Stimulated activated CD4-positive, alpha-beta T cell treated with anti-CD3 and anti-CD28 coated beads, Interleukin-12 subunit alpha, Interleukin-12 subunit beta, amount 100 ng/mL, for 4 hours (primary cell): Measurements from ENCODE around the gene CHAC2.
"Not testable (repeated sequence)": the region's sequence is repeated elsewhere in the genome, so short reads cannot be mapped to it uniquely, and the experiment has no call there.

Experiments
- DNase-seq: peaks from one replicate; pipeline ENCODE4 v3.0.0-alpha.2; 2020

CHAC2 gene

DNA sequence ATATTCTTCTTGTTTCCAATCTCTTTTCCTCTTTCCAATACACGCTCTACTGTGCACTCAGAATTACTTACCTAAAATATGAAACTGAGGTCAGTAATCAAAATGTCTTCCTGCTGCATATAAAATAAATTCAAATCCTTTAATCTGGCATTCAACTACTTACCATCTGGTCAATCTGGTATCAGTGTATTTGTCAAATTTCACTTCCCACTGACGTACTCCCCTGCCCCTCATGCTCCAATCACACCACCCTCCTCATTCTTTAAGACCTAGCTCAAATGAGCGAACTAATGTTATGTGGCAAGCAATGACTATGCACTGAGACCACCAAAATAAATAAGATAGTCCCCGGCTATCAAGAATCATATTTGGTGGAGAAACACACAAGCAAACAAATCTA is 12.5 kb downstream of the CHAC2 start:
- DNase-seq: no peak

DNA sequence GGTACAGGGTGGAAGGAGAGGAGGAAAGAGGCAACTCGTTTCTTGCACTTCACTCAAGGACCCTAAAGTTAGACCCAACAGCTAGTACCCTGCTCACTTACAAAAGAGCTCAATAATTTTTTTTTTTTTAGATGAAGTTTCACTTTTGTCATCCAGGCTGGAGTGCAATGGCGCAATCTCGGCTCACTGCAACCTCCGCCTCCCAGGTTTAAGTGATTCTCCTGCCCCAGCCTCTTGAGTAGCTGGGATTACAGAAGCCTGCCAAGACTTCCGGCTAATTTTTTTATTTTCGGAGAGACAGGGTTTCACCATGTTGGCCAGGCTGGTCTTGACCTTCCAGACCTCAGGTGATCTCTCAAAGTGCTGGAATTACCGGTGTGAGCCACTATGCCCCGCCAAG is 15.1 kb downstream of the CHAC2 start:
- no peak for DNase-seq

DNA sequence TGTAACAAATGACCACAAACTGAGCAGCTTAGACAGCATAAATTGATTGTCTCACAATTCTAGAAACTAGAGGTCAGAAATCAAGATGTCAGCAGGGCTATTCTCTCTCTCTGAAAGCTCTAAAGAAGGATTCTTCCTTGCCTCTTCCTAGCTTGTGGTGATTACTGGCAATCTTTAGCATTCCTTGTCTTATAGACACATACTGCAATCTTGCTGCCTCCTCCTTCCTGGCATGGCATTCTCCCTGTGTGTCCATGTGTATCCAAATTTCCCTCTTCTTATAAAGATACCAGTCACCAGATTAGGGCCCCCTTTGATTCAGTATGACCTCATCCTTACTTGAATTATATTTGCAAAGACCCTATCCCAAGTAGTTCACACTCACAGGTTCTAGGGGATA is 16.8 kb downstream of the CHAC2 start:
- no peak for DNase-seq

DNA sequence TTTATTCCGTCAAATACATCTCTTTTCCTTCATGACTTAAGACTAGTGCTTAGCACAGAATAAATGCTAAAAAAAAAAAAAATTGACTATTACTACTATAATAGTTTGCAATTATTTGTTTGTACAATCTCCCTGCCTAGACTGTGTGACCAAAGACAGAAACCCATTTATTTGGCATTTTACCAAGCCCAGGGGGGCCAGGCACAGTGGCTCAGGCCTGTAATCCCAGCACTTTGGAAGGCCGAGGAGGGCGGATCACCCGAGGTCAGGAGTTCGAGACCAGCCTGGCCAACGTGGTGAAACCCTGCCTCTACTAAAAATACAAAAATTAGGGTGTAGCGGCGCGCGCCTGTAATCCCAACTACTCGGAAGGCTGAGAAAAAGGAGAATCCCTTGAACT is 17.8 kb downstream of the CHAC2 start:
- DNase-seq: no peak

DNA sequence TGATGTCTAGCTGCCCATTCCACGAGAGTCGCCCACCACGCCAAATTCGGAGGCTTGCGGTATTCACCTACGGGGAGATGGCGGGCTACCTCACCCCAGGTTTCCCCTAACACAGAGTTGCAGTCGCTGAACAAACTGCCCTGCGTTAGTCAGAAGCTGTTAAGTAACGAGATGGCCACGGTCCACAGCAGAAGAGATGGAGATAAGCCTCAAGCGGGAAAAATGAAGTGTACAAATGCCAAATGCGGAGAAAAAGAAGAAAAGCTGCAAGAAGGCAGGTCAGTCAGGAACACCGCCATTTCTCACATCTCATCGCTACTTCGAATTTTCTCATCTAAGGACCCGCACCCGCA is 18.7 kb downstream of the CHAC2 start:
- peak; percentile 5 for DNase-seq

DNA sequence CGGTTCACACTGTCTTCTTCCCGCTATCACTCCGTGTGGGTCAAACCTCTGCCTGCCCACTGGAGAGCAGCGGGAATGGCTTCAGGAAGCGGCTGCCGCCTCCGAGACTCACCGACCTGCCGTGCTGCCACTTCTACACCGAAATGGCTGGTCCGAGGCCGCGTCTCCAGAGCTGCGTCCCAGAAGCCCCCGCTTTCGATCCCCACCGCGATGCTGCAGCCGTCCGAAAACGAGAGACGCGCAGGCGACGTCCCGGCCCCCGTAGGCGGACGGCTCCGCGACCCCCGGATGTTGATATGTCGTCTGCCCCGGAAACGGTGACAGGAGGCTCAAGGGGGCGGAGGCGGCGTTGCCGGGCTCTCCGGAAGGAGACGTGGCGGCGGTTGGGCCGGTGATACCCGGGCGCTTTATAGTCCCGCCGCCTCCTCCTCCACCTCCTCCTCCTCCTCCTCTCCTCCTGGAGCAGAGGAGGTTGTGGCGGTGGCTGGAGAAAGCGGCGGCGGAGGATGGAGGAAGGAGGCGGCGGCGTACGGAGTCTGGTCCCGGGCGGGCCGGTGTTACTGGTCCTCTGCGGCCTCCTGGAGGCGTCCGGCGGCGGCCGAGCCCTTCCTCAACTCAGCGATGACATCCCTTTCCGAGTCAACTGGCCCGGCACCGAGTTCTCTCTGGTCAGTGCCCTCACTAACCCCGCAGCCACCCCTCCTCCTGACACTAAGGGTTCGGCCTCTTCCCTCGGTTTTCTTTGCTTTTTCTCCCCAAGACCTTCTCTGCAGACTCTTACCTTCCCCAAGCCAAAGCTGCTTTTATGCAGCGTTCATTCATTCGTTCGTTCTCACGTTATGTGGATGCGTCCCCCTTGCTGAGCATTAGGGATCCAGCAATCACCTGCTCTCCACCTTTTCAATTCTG is 19.4 kb downstream of the CHAC2 start, which contains the start of the genes ASB3 and ERLEC1:
Gene ASB3 (minus strand): TSS at position 249 of the 909 bp plus-strand sequence. CDS start 21,381 bp downstream, outside the sequence.
Gene ERLEC1 (plus strand): TSS at position 340 of the 909 bp plus-strand sequence. CDS start 167 bp downstream, at position 507.
- DNase-seq: peak; percentile 79

DNA sequence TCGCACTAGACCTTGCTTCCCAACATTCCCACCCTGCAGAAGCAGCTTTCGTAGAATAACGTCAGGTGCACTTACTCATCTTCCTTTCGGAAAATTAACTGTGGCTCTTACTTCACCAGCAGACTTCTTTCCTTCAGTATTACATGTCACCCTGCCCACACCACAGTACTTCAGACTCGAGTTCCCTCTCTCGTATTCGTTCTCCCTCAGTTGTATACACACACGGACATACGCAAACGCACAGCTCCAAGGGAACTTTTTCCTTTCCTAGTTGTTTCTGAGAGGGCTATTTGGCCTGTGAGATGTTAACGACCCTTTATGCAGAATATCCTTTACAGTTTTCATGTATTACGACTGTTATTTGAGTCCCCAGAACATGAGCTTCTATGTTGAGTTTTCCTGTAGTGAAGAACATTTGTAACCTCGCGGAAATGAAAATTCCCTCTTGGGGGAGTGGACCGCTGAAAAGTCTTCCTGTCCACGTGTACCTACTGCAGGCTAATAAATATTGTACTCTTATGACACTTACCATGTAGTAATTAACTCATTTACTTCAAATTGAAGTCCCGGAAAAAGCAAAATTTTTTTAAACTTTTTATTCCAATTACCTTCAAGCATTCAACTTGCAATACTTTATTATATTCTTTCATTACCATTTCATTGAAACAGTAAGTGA is 20.1 kb downstream of the CHAC2 start:
- no peak for DNase-seq

DNA sequence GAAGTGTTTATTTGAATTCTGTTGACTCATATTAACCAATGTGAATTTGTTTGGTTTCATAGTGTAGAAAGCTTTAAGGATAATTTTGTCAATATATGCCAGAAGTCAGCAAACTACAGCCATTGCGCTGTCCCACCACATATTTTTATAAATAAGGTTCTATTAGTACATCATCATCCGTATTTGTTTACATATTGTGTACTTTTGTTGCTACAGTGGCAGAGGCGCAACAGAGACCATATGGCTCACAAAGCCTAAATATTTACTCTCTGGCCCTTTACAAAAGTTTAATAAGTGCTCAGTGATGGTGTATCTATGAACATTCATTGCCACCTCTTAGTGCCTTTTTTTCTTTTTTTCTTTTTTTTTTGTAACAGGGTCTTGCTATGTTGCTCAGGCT is 25.7 kb downstream of the CHAC2 start:
- DNase-seq: no peak

DNA sequence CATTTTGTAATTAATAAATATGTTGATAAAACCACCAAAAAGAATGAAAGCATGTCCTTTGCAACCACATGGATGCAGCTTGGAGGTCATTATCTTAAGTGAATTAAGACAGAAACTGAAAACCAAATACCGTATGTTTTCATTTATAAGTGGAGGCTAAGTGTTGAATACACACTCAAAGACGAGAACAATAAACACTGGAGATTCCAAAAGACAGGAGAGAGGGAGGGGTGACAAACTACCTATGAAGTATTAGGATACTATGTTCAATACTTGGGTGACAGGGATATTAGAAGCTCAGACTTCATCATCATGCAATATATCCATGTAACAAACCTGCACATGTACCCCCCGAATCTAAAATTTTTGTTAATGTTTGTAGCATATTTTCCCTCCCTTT is 26.2 kb downstream of the CHAC2 start:
- DNase-seq: no peak

DNA sequence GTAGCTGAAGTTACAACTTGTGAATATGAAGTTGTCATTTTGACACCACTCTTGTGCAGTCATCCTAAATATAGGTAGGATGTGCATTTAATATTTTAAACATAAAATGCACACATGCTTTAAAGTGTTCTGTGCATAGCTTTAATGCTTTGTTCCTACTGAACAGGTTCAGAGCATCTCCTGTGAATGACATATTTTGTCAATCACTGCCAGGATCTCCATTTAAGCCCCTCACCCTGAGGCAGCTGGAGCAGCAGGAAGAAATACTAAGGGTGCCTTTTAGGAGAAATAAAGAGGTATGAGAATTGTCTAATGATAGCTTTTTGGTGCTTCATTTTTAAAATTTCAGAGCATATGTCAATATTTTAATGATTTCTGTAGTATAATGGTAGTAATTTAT is 33.9 kb downstream of the CHAC2 start:
- no peak for DNase-seq

DNA sequence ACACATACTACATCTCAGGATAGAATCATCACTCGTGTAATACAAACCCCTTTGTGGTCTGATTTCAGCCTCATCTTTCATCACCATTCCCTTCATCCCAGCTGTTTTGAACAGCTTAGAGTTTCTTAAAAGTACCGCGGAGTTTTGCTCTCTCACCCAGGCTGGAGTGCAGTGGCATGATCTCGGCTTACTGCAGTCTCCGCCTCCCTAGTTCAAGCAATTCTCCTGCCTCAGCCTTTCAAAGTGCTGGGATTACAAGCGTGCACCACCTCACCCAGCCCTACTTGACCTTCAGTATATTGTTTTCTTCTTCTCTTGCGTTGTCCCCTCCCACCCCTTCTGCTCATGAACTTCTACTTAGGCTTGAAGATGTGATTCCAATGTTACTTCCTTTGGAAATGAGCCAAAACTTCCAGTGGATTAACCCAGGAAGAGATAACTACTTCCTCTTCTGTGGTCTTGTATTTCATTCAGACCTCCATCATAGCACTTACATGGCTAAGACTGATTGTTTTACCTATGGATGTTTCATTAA is 35.1 kb downstream of the CHAC2 start:
- no peak for DNase-seq

DNA sequence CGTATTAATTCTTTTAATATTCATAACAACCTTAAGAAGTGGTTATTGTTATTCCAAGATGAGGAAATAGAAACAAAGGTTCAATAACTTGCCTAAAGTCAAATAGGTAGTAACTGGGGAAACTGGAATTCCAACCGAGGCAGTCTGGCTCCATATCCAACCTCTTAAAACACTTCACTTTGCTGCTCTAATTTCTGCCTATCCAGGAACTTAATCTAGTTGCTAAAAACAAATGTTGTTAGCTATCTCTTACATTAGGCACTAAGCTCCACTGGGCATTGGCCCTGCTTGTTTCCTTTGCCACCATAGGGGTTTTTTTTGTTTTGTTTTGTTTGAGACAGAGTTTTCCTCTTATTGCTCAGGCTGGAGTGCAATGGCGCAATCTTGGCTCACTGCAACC is 44.0 kb downstream of the CHAC2 start:
- DNase-seq: no peak

DNA sequence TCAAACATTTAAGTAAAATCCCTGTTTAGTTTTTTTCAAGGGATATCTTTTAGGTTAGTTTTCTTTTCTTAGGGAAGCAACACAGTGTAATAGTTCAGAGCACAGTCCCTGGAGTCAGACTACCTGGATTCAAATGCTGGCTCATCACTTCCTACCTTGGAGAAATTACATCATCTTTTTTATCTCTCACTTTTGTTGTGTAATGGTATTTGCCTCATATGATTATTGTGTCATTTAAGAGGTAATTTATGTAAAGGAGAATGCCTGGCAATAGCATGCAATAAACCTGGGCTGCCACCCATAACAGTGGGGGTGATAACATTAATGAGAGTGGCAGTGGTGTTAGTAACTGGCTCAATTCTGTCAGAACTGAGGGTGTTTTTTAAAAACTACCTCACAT is 45.5 kb downstream of the CHAC2 start:
- DNase-seq: no peak

DNA sequence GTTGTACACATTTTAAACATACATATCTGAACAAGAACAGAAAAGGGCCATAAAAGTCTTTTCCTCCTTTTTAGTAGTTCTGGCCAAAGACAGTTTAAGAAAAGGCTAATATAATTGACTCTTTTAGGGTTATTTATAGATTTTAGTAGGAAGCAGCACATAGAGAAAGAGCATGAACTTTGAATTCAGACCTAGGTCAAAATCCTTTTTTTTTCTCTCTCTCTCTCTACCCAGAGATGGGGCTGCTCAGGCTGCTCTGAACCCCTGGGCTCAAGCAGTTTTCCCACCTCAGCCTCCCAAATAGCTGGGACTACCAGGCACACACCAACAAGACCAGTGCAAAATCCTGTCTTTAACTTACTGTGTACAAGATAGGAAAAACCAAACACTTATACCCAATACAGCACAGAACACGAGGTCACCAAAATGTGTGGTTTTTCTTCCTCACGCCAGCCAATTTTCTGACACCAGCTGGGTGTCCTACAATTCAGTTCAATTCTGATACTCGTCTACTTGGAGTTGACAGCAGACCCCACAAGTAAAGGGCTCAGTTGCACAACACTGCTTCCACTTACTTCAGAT is 51.3 kb downstream of the CHAC2 start:
- no peak for DNase-seq

DNA sequence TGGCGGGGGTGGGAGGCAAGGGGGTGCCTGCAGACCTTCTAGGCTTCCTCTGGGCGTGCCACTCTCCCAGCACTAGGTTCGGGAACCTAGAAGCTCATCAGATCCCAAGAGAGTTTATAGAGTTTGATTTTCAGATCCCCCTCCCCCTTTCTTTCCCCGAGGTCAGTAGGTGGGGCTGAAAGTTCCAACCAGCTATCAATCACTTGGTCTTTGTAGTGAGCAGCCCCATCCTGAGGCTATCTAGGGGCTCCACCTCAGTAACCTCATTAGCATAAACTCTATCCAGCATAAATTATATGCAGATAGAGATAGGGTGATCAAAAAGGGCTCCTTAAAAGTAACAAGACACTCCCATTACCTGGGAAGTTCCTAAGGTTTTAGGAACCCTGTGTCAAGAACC is 52.0 kb downstream of the CHAC2 start:
- DNase-seq: no peak

DNA sequence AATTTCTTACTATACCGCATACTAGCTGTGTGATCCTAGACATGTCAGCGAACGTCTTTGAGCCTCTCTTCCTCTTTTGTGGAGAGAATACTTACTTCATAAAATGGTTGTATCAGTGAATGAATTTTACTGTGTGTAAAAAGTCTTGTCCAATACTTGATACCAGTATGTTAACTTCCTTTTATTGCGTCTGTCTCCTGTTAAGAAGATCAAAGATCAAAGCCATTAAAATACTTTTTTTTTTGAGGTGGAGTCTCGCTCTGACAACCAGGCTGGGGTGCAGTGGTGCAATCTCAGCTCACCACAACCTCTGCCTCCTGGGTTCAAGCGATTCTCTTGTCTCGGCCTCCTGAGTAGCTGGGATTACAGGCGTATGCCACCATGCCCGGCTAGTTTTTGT is 52.4 kb downstream of the CHAC2 start:
- DNase-seq: no peak

DNA sequence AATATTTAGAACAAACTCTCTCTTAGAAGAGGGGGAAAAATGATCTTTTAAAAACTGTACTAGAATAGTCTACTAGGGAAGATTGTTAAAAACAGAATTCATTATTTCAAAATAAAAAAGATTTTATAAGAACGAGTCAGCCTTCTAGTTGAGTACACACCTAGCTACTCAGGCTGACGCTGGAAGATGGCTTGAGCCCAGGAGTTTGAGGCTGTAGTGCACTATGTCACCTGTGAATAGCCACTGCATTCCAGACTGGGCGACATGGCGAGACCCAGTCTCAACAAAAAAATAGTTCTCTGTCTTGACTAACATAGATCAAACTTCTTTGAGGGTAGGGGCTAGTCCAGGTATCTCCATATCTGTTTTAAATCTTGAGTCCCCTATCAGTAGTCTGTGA is 53.1 kb downstream of the CHAC2 start:
- DNase-seq: no peak

DNA sequence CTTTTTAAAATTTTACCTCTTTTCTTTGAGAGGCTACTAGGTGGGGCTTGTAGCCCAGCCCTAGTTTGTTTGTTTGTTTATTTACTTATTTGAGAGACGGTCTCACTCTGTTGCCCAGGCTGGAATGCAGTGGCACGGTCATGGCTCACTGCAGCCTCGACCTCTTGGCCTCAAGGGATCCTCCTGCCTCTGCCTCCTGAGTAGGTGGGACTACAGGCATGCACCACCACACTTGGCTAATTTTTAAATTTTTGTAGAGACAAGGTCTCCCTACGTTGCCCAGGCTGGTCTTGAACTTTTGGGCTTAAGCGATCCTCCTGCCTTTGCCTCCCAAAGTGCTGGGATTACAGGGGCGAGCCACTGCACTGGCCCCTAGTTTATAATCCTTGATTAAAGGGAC is 54.2 kb downstream of the CHAC2 start:
- DNase-seq: no peak

DNA sequence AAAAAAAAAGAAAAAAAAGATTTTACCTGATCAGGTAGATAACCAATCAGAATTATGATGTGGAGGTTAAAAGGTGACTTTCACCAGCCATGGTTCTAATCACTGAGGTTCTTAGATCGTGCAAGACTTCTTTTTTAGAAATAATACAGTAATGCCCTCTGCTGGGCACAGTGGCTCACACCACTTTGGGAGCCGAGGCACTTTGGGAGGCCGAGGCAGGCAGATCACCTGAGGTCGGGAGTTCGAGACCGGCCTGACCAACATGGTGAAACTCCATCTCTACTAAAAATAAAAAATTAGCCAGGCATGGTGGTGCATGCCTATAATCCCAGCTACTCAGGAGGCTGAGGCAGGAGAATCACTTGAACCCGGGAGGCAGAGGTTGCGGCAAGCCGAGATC is 56.0 kb downstream of the CHAC2 start:
- DNase-seq: not testable (repeated sequence)
